ENCODE measurements around the gene ZNF804B.

- no peak for TF ChIP-seq CTCF (conservative IDR thresholded peaks at IDR 0.05)
- no peak for TF ChIP-seq EZH2 (IDR thresholded peaks at IDR 0.05; ENCODE audit: low read depth)
Measured at GRCh38 chr7:88775838-88776237, 16.3 kb downstream of the ZNF804B start.
